Measurements from ENCODE around the gene BTNL3.
"Not testable (repeated sequence)": the region's sequence is repeated elsewhere in the genome, so short reads cannot be mapped to it uniquely, and the experiment has no call there.

Gene BTNL3

GRCh38 chr5:181024245-181025064, 35.8 kb downstream of the BTNL3 start:
- DNase-seq: no peak

DNA sequence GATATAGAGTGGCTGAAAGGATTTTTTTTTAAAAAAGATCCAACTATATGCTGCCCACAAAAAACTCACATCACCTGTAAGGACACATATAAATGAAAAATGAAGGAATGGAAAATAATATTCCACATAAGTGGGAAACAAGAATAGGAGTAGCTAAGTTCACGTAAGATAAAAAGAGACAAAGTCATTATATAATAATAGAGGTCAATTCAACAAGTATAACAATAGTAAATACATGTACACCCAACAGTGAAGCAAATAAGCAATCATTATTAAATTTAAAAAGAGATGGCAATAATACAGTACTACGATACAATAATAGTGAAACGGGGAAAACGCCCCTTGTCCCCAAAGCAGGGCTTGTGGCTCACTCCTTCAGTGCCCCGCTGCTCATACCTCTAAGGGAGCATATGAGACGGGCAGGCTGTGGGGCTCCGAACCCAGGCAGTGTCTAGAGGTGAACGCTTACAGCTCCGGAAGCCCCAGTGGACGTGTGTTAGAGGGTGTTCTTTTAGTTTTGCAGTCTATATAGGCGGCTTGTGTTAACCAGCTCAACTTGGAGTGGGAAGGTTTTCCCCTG, 38.9 kb downstream of the BTNL3 start:
- DNase-seq: no peak

- DNase-seq: no peak
Observed at GRCh38 chr5:181028032-181028819, 39.6 kb downstream of the BTNL3 start.

DNA sequence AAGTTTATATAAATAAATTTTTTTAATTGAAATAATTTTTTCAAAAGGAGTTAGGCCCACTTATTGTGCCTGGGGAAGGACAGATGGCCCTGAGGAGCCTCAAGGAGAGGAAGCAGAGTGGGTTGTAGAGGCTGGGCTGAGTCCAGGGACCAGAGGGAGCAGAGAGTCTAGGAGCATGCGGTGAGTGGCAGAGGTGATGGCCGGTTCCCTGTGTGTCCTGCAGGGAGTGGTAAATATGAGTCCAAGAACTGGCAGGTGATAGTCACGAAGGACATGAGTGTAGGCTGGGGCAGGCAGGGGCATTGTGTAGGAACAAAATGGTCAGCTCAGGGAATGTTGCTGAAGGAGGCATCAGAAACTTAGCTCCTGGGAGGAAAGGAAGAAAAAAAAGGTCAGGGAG, 43.1 kb downstream of the BTNL3 start:
- no peak for DNase-seq

GRCh38 chr5:181035991-181036815, 47.6 kb downstream of the BTNL3 start:
- DNase-seq: no peak

GRCh38 chr5:181036816-181037364, 48.2 kb downstream of the BTNL3 start:
- no peak for DNase-seq

- no peak for DNase-seq
Observed at GRCh38 chr5:181037365-181037861, 48.8 kb downstream of the BTNL3 start.

DNA sequence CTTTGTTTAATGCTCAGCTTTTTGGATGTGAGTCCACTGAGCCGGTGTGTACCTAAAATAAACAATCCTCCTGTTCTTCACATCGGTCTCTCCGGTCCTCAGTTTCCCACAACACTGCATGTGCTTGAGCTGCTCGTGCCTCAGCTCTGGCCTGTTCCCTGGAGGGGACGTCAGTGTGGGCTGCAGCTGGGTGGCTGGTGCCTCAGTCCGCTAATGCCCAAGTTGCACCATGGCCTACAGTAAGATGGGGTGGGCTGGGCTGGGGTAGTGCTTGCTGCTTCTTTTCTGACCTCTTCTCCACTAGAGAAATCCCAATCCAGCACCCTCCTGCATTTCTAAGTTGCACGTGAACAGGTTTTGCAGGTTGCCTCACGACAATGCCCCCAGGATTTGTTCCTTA, 50.8 kb downstream of the BTNL3 start:
- DNase-seq: no peak

GRCh38 chr5:181039931-181040630, 51.4 kb downstream of the BTNL3 start, which contains the start of gene BTNL9:
Gene BTNL9 (plus strand): TSS chr5:181040266. CDS start chr5:181045490, 5,224 bp downstream.
- no peak for DNase-seq

DNA sequence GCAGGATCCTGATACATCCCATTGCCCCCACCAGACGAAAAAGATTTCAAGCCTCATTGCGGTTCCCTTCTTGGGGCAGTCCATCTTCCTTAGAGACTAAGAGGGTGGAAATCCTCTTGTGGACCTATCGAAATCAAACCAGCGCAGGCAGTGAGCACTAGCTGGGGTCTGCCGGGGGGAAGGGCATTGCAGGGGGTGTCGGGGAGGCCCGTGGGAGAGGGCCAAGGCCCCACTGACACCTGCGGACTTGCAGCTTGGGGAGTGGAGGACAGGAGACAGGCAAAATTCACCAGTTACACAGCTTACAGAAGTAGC, 51.9 kb downstream of the BTNL3 start:
- no peak for DNase-seq

DNA sequence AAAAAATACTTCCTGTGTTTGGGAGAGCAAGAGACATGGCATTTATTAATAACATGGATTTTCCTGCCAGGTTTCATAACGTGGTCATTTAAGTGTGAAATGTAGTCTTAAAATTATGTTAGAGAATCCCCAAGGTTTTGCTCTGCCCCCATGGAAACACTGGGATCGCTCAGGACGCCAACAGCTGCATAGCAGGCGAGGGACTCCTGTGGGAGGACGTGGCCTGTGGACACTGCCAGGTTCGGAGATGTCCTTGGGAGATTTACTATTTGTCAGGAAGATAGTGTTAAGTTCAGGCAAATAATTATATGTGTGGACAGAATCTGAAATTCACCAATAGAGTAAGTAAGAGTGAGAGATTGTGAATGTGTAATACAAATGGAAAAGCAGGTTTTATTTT, 52.4 kb downstream of the BTNL3 start:
- DNase-seq: no peak

- no peak for DNase-seq
Observed at GRCh38 chr5:181042036-181042713, 53.5 kb downstream of the BTNL3 start.

DNA sequence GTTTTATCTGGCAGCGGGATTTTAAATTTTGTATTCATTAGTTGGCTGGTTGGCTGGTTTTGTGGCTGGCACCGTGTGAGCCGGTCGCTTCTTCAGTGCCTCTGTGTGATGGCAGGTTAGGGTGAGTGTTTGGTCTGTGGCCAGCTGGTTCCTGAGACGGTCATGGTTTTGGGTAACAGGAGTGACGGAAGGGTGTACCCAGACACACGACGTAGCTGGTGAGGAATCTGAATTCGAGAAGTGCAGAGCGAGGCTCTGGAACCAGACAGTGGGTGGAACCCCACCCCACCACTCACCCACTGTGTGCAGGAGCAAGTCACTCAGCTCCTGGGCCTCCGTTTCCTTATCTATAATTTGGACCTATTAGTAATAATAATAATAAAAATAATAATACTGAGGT, 54.1 kb downstream of the BTNL3 start:
- no peak for DNase-seq

GRCh38 chr5:181043285-181044092, 54.8 kb downstream of the BTNL3 start:
- no peak for DNase-seq

DNA sequence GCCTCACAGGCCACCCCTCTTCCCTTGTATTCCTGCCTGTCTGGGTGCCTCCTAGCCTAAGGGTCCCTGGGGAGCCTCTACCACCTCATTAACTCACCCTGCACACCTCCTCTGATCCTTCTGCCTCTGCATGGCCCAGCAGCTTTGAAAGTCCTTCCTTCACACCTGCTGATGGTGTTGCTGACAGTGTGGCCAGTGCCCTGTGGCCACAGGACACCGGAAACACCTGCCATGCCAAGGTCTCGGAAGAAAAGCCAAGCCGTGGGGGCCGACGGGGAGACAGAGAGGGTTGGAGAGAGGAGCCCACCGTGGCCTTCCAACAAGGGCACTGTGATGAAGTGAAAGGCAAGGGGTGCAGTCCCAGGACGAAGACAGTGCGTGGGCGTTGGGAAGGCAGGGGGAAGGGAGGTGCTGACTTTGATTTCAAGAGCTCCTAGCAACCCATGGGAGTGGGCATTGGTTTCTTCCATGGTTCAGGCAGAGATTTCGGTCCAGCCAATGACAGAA, 55.5 kb downstream of the BTNL3 start:
- no peak for DNase-seq

- no peak for DNase-seq
Observed at GRCh38 chr5:181044662-181045305, 56.1 kb downstream of the BTNL3 start.

- no peak for DNase-seq
Observed at GRCh38 chr5:181045316-181045715, 56.7 kb downstream of the BTNL3 start.

DNA sequence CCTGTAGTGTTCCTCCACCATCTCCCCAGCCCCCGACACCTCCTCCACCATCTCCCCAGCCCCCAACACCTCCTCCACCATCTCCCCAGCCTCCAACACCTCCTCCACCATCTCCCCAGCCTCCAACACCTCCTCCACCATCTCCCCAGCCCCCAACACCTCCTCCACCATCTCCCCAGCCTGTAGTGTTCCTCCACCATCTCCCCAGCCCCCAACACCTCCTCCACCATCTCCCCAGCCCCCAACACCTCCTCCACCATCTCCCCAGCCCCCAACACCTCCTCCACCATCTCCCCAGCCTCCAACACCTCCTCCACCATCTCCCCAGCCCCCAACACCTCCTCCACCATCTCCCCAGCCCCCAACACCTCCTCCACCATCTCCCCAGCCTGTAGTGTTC, 57.2 kb downstream of the BTNL3 start:
- DNase-seq: not testable (repeated sequence)

- DNase-seq: no peak
Observed at GRCh38 chr5:181047288-181047687, 58.6 kb downstream of the BTNL3 start.

DNA sequence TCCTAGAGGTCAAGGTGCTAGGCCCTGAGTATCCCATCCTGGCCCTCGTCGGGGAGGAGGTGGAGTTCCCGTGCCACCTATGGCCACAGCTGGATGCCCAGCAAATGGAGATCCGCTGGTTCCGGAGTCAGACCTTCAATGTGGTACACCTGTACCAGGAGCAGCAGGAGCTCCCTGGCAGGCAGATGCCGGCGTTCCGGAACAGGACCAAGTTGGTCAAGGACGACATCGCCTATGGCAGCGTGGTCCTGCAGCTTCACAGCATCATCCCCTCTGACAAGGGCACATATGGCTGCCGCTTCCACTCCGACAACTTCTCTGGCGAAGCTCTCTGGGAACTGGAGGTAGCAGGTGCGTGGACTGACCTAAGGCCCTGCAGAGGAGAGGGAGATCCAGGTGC, 59.3 kb downstream of the BTNL3 start:
- no peak for DNase-seq
